CD4-positive, alpha-beta T cell treated with Interferon gamma for 1 hour (primary cell): ENCODE data around the gene PKP2.

Experiments
- DNase-seq: peaks from one replicate; pipeline ENCODE4 v3.0.0-alpha.2; 2020

The PKP2 gene

GRCh38 chr12:32860192-32860591, 36.4 kb downstream of the PKP2 start:
- DNase-seq, result no peak

GRCh38 chr12:32859389-32859788, 37.2 kb downstream of the PKP2 start:
- DNase-seq, result no peak

GRCh38 chr12:32854716-32855115, 41.9 kb downstream of the PKP2 start:
- DNase-seq, result no peak

- DNase-seq, result no peak
Observed at GRCh38 chr12:32854097-32854496, 42.5 kb downstream of the PKP2 start.

GRCh38 chr12:32847287-32847686, 49.3 kb downstream of the PKP2 start:
- DNase-seq, result no peak

- no peak for DNase-seq
Observed at GRCh38 chr12:32846053-32846452, 50.5 kb downstream of the PKP2 start.

GRCh38 chr12:32843528-32844095, 53.0 kb downstream of the PKP2 start:
- DNase-seq, result no peak

GRCh38 chr12:32841061-32841460, 55.5 kb downstream of the PKP2 start:
- DNase-seq, result no peak

- DNase-seq, result no peak
Observed at GRCh38 chr12:32839828-32840227, 56.7 kb downstream of the PKP2 start.

GRCh38 chr12:32837974-32838373, 58.6 kb downstream of the PKP2 start:
- DNase-seq, result no peak

GRCh38 chr12:32836710-32837109, 59.9 kb downstream of the PKP2 start:
- no peak for DNase-seq

- DNase-seq, result no peak
Observed at GRCh38 chr12:32834122-32834521, 62.5 kb downstream of the PKP2 start.

GRCh38 chr12:32828552-32828951, 68.0 kb downstream of the PKP2 start:
- DNase-seq, result no peak

- DNase-seq, result no peak
Observed at GRCh38 chr12:32828120-32828519, 68.5 kb downstream of the PKP2 start.

GRCh38 chr12:32826807-32827412, 69.7 kb downstream of the PKP2 start:
- no peak for DNase-seq

- DNase-seq, result no peak
Observed at GRCh38 chr12:32824596-32824995, 72.0 kb downstream of the PKP2 start.

- no peak for DNase-seq
Observed at GRCh38 chr12:32822344-32822743, 74.2 kb downstream of the PKP2 start.

GRCh38 chr12:32821710-32822109, 74.9 kb downstream of the PKP2 start:
- DNase-seq, result no peak

GRCh38 chr12:32821293-32821692, 75.3 kb downstream of the PKP2 start:
- no peak for DNase-seq

GRCh38 chr12:32820376-32820931, 76.1 kb downstream of the PKP2 start:
- no peak for DNase-seq

GRCh38 chr12:32819424-32819823, 77.2 kb downstream of the PKP2 start:
- no peak for DNase-seq

- no peak for DNase-seq
Observed at GRCh38 chr12:32811686-32812392, 84.7 kb downstream of the PKP2 start.

- DNase-seq, result no peak
Observed at GRCh38 chr12:32809846-32810245, 86.7 kb downstream of the PKP2 start.

- DNase-seq, result no peak
Observed at GRCh38 chr12:32809196-32809595, 87.4 kb downstream of the PKP2 start.
